ENCODE results near the gene RTP5.
A peak's percentile ranks its signal among the peaks of the same experiment; 100 is the strongest.
"Not testable (repeated sequence)": the region's sequence is repeated elsewhere in the genome, so short reads cannot be mapped to it uniquely, and the experiment has no call there.

RTP5 gene

GRCh38 chr2:241874277-241874925, 4.9 kb downstream of the RTP5 start:
- Histone ChIP-seq H3K27ac (ENCODE audit: low read depth, low read length) (no peak overlapping the region), H3K9ac (ENCODE audit: low read length) (no peak overlapping the region), H3K27me3 (ENCODE audit: control insufficient read depth, insufficient read depth, low read length) (no peaks in the 10 kb centered on the region), H3K36me3 (ENCODE audit: control insufficient read depth, insufficient read depth, low read length) (no peaks in the 10 kb centered on the region), H3K4me3 (ENCODE audit: low read depth, low read length) (no peak overlapping the region), H3K9me3 (ENCODE audit: control insufficient read depth, insufficient read depth, low read depth, low read length) (peaks cover 11% of the 10 kb centered on the region), H3K4me1 (ENCODE audit: control insufficient read depth, insufficient read depth, low read length) (peaks cover 3% of the 10 kb centered on the region; the same call in 1 of the 2 replicates)

- not testable (repeated sequence) for H3K36me3 ChIP-seq (ENCODE audit: control insufficient read depth, insufficient read depth, low read length); H3K4me1 ChIP-seq (ENCODE audit: control insufficient read depth, insufficient read depth, low read length); H3K27ac ChIP-seq (ENCODE audit: low read depth, low read length); H3K27me3 ChIP-seq (ENCODE audit: control insufficient read depth, insufficient read depth, low read length); H3K4me3 ChIP-seq (ENCODE audit: low read depth, low read length); H3K9ac ChIP-seq (ENCODE audit: low read length)
- peaks cover 11% of the 10 kb centered on the region for H3K9me3 ChIP-seq (ENCODE audit: control insufficient read depth, insufficient read depth, low read depth, low read length)
Observed at GRCh38 chr2:241875754-241876527, 6.4 kb downstream of the RTP5 start.

- H3K27me3 ChIP-seq (ENCODE audit: control insufficient read depth, insufficient read depth, low read length): no peaks in the 10 kb centered on the region; the same call in 1 of the 2 replicates
- no peak overlapping the region for H3K4me3 ChIP-seq (ENCODE audit: low read depth, low read length)
- H3K36me3 ChIP-seq (ENCODE audit: control insufficient read depth, insufficient read depth, low read length): no peaks in the 10 kb centered on the region
- peaks cover 7% of the 10 kb centered on the region; the same call in 1 of the 2 replicates for H3K4me1 ChIP-seq (ENCODE audit: control insufficient read depth, insufficient read depth, low read length)
- peaks cover 11% of the 10 kb centered on the region for H3K9me3 ChIP-seq (ENCODE audit: control insufficient read depth, insufficient read depth, low read depth, low read length)
- no peak overlapping the region for H3K27ac ChIP-seq (ENCODE audit: low read depth, low read length)
- no peak overlapping the region for H3K9ac ChIP-seq (ENCODE audit: low read length)
Observed at GRCh38 chr2:241876528-241877196, 7.1 kb downstream of the RTP5 start.

- Histone ChIP-seq H3K27me3 (ENCODE audit: control insufficient read depth, insufficient read depth, low read length) (no peaks in the 10 kb centered on the region; the same call in 1 of the 2 replicates), H3K4me3 (ENCODE audit: low read depth, low read length) (no peak overlapping the region), H3K9me3 (ENCODE audit: control insufficient read depth, insufficient read depth, low read depth, low read length) (peaks cover 11% of the 10 kb centered on the region), H3K27ac (ENCODE audit: low read depth, low read length) (no peak overlapping the region), H3K4me1 (ENCODE audit: control insufficient read depth, insufficient read depth, low read length) (peaks cover 12% of the 10 kb centered on the region), H3K9ac (ENCODE audit: low read length) (no peak overlapping the region), H3K36me3 (ENCODE audit: control insufficient read depth, insufficient read depth, low read length) (no peaks in the 10 kb centered on the region)
Observed at GRCh38 chr2:241877197-241877685, 7.7 kb downstream of the RTP5 start.

GRCh38 chr2:241877989-241878970, 8.8 kb downstream of the RTP5 start:
- H3K4me1 ChIP-seq (ENCODE audit: control insufficient read depth, insufficient read depth, low read length): peaks cover 22% of the 10 kb centered on the region
- H3K27me3 ChIP-seq (ENCODE audit: control insufficient read depth, insufficient read depth, low read length): no peaks in the 10 kb centered on the region; the same call in 1 of the 2 replicates
- H3K27ac ChIP-seq (ENCODE audit: low read depth, low read length): no peak overlapping the region
- H3K9ac ChIP-seq (ENCODE audit: low read length): no peak overlapping the region
- H3K4me3 ChIP-seq (ENCODE audit: low read depth, low read length): no peak overlapping the region
- H3K36me3 ChIP-seq (ENCODE audit: control insufficient read depth, insufficient read depth, low read length): no peaks in the 10 kb centered on the region
- H3K9me3 ChIP-seq (ENCODE audit: control insufficient read depth, insufficient read depth, low read depth, low read length): peaks cover 11% of the 10 kb centered on the region

GRCh38 chr2:241879326-241879725, 9.8 kb downstream of the RTP5 start:
- Histone ChIP-seq H3K4me1 (ENCODE audit: control insufficient read depth, insufficient read depth, low read length) (peaks cover 22% of the 10 kb centered on the region), H3K9ac (ENCODE audit: low read length) (no peak overlapping the region), H3K27ac (ENCODE audit: low read depth, low read length) (no peak overlapping the region), H3K9me3 (ENCODE audit: control insufficient read depth, insufficient read depth, low read depth, low read length) (peaks cover 4% of the 10 kb centered on the region; the same call in 1 of the 2 replicates), H3K36me3 (ENCODE audit: control insufficient read depth, insufficient read depth, low read length) (no peaks in the 10 kb centered on the region), H3K4me3 (ENCODE audit: low read depth, low read length) (no peak overlapping the region), H3K27me3 (ENCODE audit: control insufficient read depth, insufficient read depth, low read length) (no peaks in the 10 kb centered on the region; the same call in 1 of the 2 replicates)

GRCh38 chr2:241880311-241881073, 11.0 kb downstream of the RTP5 start:
- no peak overlapping the region for H3K27ac ChIP-seq (ENCODE audit: low read depth, low read length)
- peaks cover 2% of the 10 kb centered on the region; the same call in 1 of the 2 replicates for H3K9me3 ChIP-seq (ENCODE audit: control insufficient read depth, insufficient read depth, low read depth, low read length)
- H3K9ac ChIP-seq (ENCODE audit: low read length): peak overlapping the region; percentile 59
- H3K27me3 ChIP-seq (ENCODE audit: control insufficient read depth, insufficient read depth, low read length): no peaks in the 10 kb centered on the region; the same call in 1 of the 2 replicates
- H3K4me1 ChIP-seq (ENCODE audit: control insufficient read depth, insufficient read depth, low read length): peaks cover 22% of the 10 kb centered on the region
- H3K36me3 ChIP-seq (ENCODE audit: control insufficient read depth, insufficient read depth, low read length): no peaks in the 10 kb centered on the region
- H3K4me3 ChIP-seq (ENCODE audit: low read depth, low read length): peak overlapping the region; percentile 85

- peaks cover 22% of the 10 kb centered on the region for H3K4me1 ChIP-seq (ENCODE audit: control insufficient read depth, insufficient read depth, low read length)
- no peaks in the 10 kb centered on the region; the same call in 1 of the 2 replicates for H3K27me3 ChIP-seq (ENCODE audit: control insufficient read depth, insufficient read depth, low read length)
- H3K9me3 ChIP-seq (ENCODE audit: control insufficient read depth, insufficient read depth, low read depth, low read length): no peaks in the 10 kb centered on the region
- H3K4me3 ChIP-seq (ENCODE audit: low read depth, low read length): peak overlapping the region; percentile 85
- no peaks in the 10 kb centered on the region for H3K36me3 ChIP-seq (ENCODE audit: control insufficient read depth, insufficient read depth, low read length)
- no peak overlapping the region for H3K9ac ChIP-seq (ENCODE audit: low read length)
- no peak overlapping the region for H3K27ac ChIP-seq (ENCODE audit: low read depth, low read length)
Observed at GRCh38 chr2:241882091-241882625, 12.6 kb downstream of the RTP5 start.

GRCh38 chr2:241884951-241885290, 15.4 kb downstream of the RTP5 start:
- H3K4me3 ChIP-seq (ENCODE audit: low read depth, low read length): no peak overlapping the region
- H3K27me3 ChIP-seq (ENCODE audit: control insufficient read depth, insufficient read depth, low read length): no peaks in the 10 kb centered on the region; the same call in 1 of the 2 replicates
- no peak overlapping the region for H3K9ac ChIP-seq (ENCODE audit: low read length)
- H3K4me1 ChIP-seq (ENCODE audit: control insufficient read depth, insufficient read depth, low read length): peaks cover 19% of the 10 kb centered on the region
- no peak overlapping the region for H3K27ac ChIP-seq (ENCODE audit: low read depth, low read length)
- no peaks in the 10 kb centered on the region for H3K36me3 ChIP-seq (ENCODE audit: control insufficient read depth, insufficient read depth, low read length)
- peaks cover 10% of the 10 kb centered on the region for H3K9me3 ChIP-seq (ENCODE audit: control insufficient read depth, insufficient read depth, low read depth, low read length)
